Measurements from ENCODE around the gene SNX8.
A peak's percentile ranks its signal among the peaks of the same experiment; 100 is the strongest.

SNX8 gene

DNA sequence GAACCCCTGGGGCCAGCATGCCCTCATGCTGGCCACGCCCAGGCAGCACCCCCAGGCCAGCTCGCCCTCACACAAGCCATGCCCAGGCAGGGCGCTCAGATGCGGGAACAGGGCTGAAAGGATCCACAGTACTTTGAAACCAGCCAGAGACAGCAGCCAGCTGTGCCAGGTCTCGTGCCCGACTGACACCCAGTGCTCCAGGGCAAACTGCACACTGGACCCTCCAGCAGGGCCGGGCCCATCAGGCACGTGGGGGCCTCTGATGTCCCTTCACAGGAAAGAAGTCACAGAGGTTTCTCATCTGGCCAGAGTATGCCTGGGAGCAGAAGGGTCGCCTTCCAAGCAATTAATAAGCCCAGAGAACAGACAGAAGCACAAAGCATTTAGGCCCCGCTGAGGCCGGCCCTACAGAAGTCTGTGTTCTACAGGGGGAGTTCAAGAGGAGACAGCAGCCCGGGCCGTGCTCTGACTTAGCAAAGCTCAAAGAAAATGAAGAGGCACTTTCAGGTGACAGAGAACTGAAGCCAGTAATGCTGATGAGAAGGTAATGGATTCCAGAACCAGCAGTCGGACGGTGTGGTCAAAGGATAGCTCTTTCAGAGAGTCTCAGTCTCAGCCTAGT, 102.9 kb downstream of the SNX8 start:
- no peak for DNase-seq (ENCODE audit: extremely low read depth, low read depth)
- TF ChIP-seq, protein P1, sequence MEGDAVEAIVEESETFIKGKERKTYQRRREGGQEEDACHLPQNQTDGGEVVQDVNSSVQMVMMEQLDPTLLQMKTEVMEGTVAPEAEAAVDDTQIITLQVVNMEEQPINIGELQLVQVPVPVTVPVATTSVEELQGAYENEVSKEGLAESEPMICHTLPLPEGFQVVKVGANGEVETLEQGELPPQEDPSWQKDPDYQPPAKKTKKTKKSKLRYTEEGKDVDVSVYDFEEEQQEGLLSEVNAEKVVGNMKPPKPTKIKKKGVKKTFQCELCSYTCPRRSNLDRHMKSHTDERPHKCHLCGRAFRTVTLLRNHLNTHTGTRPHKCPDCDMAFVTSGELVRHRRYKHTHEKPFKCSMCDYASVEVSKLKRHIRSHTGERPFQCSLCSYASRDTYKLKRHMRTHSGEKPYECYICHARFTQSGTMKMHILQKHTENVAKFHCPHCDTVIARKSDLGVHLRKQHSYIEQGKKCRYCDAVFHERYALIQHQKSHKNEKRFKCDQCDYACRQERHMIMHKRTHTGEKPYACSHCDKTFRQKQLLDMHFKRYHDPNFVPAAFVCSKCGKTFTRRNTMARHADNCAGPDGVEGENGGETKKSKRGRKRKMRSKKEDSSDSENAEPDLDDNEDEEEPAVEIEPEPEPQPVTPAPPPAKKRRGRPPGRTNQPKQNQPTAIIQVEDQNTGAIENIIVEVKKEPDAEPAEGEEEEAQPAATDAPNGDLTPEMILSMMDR (IDR thresholded peaks at IDR 0.05; ENCODE audit: low read depth, low read length): no peak

DNA sequence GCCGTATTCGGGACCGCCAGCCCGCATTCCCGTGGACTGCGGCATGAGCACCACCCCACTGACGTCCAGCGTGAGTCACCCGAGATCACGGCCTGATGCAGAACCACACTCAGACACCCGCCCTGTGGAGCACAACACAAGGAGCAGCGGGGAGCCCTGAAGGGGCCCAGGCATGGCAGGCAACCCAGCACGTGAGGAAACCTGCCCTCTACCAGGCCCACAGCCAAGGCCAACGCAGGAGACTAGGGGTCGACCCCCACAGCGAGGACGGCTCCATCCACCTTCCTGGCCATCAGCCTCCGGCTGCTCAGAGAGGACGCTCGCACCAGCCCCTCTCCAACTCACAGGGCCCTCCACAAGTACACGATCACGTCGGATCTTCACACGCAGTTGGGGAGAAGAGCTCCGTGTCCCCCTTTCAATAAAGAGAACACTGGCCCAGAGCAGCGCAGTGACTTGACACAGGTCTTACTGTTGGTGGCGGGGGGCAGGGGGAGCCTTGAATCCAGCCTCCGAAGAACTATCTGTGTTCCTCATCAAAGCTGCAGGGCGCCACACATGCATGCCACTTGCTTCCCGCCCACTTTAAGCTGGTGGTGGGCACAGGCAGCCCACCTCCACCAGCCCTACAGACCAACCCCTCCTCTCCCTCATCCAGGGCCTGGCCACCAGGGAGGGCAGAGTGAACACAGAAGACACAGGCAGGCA, 103.5 kb downstream of the SNX8 start:
- TF ChIP-seq, protein P1 (IDR thresholded peaks at IDR 0.05; ENCODE audit: low read depth, low read length): no peak
- no peak for DNase-seq (ENCODE audit: extremely low read depth, low read depth)

DNA sequence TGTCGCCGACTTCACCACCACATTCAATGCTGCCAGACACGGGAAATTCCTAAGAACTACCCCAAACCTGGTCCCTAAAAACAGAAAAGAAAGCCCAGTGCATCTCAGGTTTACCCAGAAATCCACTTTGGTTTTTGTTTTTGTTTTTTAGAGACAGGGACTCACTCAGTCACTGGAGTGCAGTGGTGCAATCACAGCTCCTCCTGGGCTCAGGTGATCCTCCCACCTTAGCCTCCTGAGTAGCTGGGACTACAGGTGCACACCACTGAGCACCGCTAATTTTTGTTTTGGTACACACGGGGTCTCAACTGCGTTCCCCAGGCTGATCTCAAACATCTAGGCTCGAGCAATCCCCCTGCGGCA, 104.3 kb downstream of the SNX8 start:
- no peak for DNase-seq (ENCODE audit: extremely low read depth, low read depth)
- TF ChIP-seq, protein P1 (IDR thresholded peaks at IDR 0.05; ENCODE audit: low read depth, low read length): no peak

DNA sequence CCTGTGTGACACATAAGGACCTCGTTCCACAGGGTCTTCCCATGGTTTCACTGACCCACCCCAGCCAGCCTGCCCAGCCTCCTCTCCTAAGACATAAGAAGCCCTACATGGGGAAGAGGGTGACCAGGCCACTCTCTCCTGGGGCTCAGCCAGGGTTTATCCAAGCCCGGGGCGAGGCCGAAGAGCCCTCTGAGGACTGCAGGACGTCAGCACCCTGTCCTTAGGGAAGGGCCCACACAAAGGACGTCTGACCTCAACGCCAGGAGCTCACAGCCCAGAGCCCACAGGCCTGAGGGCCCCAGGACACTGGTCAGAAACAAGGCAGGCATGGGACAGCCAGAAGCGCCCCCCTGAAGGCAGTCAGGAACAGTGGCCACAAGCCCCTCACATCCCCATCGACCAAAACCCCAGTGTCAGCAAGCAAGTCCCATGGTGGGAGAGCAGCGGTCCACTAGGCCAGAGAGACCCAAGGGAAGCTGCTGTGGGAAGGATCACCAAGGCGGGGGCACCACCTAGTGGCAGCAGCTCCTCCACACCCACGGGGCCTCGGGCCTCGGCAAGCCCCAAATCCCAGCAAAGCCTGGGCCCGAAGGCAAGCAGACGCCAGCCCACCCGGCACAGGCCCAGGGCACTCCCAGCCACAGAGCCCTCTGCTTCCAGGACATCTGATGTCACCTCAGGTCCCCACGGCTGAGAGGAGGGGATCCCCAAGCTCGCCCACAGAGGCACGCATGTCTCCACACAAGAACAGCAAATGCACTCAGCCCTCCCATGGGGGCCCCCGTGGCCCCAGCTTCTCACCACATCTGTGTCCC, 104.9 kb downstream of the SNX8 start:
- DNase-seq (ENCODE audit: extremely low read depth, low read depth): peak; percentile 45
- TF ChIP-seq, protein P1 (IDR thresholded peaks at IDR 0.05; ENCODE audit: low read depth, low read length): peak; percentile 86

DNA sequence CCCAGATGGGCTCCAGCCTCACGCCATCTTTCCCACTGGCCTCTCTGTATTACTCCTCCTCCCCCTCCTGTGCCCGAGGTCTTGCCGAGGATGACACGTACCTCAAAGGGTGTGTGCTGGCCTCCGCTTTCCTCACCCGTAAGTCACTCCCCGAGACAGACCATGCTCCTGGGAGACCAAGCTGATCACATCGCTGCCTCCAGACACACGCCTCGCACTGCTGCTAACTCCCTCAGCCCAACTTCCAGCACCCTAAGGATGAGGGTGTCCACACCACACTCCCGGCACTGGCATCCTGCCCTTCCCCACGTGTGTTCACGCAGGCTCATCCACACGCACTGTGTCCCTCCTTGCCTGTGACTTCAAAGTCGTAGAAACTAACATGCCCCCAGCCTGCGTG, 105.5 kb downstream of the SNX8 start:
- TF ChIP-seq, protein P1 (IDR thresholded peaks at IDR 0.05; ENCODE audit: low read depth, low read length): no peak
- no peak for DNase-seq (ENCODE audit: extremely low read depth, low read depth)

DNA sequence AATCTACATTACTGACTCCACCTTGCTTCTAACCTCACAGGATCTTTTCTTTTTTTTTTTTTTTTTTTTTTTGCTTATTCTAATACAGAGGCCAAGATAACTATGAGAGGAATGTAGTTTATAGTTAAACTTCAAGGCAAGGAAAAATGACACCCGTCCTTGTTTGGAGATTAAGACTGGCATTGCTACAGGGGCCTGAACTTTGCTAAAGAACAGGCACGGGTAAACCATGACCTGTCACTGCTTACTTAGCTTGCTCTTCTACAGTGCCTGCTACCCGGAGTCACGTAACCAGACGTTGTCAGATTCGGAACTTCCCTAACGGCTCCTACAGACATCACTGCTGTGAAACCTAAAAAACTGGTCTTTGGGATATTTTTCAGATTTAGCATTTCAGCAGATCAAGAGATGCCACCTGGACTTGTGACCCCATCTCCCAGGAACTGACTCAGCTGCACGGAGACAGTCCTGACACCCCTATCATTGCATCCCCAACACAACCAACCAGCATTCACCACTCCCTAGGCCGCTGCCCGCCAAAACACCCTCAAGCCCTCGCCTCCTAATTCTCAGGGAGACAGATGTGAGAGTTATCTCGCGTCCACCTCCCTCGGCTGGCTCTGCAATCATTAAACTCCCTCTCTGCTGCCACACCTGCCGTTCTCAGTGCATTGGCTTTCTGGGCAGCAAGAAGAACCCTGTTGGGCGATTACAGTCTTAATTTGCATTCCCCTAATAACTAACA, 109.0 kb downstream of the SNX8 start:
- TF ChIP-seq, protein P1 (IDR thresholded peaks at IDR 0.05; ENCODE audit: low read depth, low read length): no peak
- DNase-seq (ENCODE audit: extremely low read depth, low read depth): no peak

Data from AG09319 (cell line).